ENCODE results near the gene LRRD1.
"Not testable (repeated sequence)": the region's sequence is repeated elsewhere in the genome, so short reads cannot be mapped to it uniquely, and the experiment has no call there.

LRRD1 gene

DNA sequence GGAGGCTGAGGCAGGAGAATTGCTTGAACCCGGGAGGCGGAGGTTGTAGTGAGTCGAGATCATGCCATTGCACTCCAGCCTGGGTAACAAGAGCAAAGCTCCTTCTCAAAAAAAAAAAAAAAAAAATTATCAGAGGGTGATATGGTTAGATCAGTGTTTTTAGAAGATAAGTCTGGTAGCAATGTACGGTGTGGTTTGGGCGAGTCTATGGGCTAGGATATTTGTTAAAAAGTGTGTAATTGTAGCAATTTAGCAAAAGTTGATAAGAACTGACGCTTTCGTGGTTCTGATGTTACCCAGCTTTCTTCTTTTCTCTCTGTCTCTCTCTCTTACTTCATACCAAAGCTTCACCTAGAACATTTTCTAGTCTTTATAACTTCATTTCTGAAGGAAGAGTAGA is 37.8 kb downstream of the LRRD1 start:
- DNase-seq (no peak), ATAC-seq (no peak)

DNA sequence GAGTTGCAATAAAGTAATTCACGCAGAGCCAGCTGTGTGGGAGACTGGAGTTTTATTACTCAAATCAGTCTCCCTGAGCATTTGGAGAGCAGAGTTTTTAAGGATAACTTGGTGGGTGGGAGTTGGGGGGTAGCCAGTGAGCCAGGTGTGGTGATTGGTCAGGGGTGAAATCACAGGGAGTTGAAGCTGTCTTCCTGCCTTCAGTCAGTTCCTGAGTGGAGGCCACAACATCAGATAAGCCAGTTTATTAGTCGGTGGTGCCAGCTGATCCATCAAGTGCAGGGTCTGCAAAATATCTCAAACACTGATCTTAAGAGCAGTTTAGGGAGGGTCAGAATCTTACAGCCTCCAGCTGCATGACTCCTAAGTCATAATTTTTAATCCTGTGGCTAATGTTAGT is 41.4 kb downstream of the LRRD1 start:
- ATAC-seq: no peak
- DNase-seq: no peak

GRCh38 chr7:92135052-92135889 is 43.7 kb downstream of the LRRD1 start:
- DNase-seq (peak; percentile 15), ATAC-seq (no peak)

DNA sequence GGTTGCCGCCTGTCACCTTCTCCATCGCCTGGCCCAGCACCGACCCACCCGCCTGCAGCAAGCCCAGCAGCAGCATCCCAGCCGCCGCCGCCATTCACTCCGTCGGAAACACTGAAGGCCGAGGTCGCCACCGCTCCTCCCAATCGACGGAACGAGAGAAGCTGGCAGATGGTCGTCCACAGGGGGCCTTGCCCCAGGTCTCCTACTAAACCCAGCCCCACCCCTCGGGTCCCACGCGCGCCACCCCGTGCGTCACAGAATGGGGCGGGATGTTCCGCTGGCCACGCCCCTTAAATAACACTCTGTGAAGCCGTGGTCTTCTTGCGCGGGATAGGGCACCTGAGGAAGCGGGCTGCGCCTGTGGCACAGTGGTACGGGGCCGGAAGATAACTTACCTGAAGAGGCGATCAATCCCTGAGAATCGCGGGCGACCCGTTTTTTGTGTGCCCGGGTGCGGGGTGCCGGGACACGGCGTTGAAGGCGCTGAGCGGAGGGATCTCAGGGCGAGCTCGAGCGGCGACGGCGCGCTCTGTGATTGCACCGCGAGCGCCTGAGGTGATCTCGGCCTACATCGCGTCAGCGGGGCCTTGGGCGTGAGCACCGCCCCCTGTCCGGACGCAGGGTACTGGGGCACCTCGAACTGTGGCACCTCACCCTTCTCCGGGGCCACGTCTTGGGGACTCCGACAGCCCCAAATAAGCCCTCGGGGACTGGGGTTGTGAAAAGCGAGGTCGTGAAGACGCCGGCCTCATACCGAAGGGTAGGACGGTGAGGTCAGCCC is 44.5 kb downstream of the LRRD1 start, which contains the start of gene CYP51A1:
CYP51A1 (minus strand) TSS at position 207 of the 781 bp plus-strand sequence; CDS start at position 94, 113 bp downstream.
- peak; percentile 93 for DNase-seq
- ATAC-seq: peak; percentile 96

GRCh38 chr7:92133737-92134270 is 45.1 kb downstream of the LRRD1 start:
- ATAC-seq: peak; percentile 30

GRCh38 chr7:92133133-92133736 is 45.7 kb downstream of the LRRD1 start:
- ATAC-seq (peak; percentile 16), DNase-seq (no peak)

More at GRCh38 chr7:92133737-92134270, 45.1 kb downstream of the LRRD1 start:
- peak; percentile 71 for DNase-seq

DNA sequence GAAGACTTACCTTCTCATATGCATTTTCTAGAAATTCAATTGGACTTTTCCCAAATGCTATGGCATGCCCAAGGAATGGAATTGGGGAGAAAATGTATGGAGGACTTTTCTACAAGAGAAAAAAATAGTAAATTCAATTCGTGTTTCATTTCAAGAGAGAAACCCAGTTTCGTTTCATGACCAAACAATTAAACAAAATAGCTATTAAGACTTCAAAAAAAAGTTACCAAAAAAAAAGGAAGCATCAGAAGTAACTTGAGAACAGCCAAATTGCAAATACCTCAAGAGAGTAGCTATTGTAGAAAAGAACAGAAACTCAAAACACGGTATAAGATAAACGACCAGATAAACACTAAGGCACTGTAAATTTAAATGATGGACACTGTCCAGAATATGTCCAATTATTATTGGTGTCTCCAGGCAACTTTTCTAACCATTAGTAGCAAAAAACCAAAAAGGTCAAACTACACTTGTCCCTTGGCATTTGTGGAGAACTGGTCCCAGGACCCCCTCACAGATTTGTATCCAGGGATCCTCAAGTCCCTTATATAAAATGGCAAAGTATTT is 47.1 kb downstream of the LRRD1 start:
- DNase-seq (no peak), ATAC-seq (no peak)

- DNase-seq (no peak), ATAC-seq (no peak)
Measured at GRCh38 chr7:92131093-92131492, 47.8 kb downstream of the LRRD1 start.

DNA sequence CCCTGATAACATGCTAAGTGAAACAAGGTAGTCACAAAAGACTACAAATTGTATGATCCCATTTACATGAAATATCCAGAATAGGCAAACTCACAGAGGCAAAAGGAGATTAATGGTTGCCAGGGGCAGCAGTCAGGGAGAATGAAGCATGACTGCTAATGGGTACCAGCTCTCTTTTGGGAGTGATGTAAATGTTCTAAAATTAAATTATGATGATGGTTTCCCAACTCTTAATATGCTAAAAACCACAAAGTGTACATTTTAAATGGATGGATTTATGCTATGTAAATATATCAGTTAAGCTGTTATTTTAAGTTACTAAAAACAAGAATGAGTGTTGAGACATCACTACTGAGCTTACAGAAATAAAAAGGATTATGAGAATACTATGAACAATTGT is 57.3 kb downstream of the LRRD1 start:
- no peak for ATAC-seq
- DNase-seq: no peak

- ATAC-seq (no peak), DNase-seq (no peak)
Measured at GRCh38 chr7:92119213-92119759, 59.7 kb downstream of the LRRD1 start.

DNA sequence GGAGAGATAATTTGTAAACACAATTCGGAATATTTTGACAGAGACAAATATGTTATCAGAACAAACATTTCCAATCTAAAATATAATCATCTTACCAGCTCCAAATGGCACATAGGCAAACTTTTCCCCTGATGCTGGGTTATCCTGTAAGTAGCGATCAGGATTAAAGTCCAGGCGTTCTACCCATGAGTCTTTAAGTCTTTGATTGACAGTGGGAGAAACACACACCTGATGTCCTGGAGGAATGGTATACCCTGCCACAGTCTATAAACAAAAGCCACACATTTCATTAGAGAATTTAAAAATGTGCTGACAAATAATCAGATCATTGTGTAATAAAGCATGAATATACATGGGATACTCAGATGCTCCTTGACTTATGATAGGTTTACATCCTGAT is 62.0 kb downstream of the LRRD1 start:
- ATAC-seq: no peak
- no peak for DNase-seq

- ATAC-seq (no peak), DNase-seq (no peak)
Measured at GRCh38 chr7:92115821-92116220, 63.1 kb downstream of the LRRD1 start.

DNA sequence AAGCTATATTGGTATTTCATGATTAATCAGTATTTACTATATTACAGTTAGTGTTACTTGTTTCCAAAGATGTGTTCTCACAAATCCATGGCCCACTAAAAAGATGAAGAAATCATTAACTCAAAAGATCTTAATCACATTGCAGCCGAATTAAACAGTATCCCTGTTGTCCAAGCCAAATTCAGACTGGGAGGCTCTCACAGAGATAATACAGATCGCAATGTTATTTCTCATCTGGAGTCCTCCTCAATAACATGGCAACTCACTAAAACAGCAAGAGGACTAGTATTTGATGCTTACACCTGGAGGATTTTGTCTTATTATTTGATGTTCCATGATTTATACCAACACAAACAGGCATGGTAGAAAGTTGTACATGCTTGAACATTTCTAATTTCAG is 68.1 kb downstream of the LRRD1 start:
- DNase-seq (no peak), ATAC-seq (no peak)

- DNase-seq (no peak), ATAC-seq (no peak)
Measured at GRCh38 chr7:92108821-92109220, 70.1 kb downstream of the LRRD1 start.

- ATAC-seq, DNase-seq: not testable (repeated sequence)
Measured at GRCh38 chr7:92102862-92103261, 76.1 kb downstream of the LRRD1 start.

DNA sequence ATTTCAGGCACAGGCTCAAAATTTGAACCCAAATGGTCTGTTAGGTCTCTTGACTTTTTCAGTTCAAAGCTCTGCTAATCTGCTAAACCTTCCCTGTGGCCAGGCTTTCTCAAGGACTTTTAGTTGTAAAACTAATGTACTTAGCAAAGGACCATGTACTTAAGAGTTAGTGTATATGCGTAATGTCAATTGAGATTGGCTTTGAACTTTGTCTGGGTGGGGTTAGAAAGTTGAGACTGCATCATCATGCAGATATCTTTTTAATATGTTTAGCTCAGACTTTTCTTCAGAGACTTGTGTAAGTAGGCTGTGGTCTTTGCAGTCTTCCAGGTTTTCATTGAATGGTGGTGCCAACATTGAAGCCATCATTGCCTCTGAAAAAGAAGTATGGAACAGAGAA is 78.4 kb downstream of the LRRD1 start:
- no peak for DNase-seq
- ATAC-seq: no peak

GRCh38 chr7:92095380-92095779 is 83.6 kb downstream of the LRRD1 start:
- no peak for DNase-seq
- ATAC-seq: no peak
